HepG2 (cell line): ENCODE measurements around the gene CAMSAP3. TPM values are rescaled to one million over a fixed set of nuclear protein-coding genes. Genes with fewer than 3 reads are reported as not detected.

ENCODE experiments used
- BATF2 ChIP-seq: sonication (generic); formaldehyde crosslinking; IDR thresholded peaks from 2 replicates; pipeline ENCODE4 v1.8.0; 2022; ENCODE audit warnings: mild to moderate bottlenecking, missing genetic modification reagents, moderate library complexity
- HNF1A ChIP-seq, 2 experiments: sonication (generic) in 1 of 2; formaldehyde crosslinking in 1 of 2; IDR thresholded peaks; 2 replicates each; pipeline versions ENCODE4 v1.4.0 to v1.6.1; 2016 to 2020; ENCODE audit warnings: borderline replicate concordance in 1 of 2, low read depth in 1 of 2, mild to moderate bottlenecking in 1 of 2, missing genetic modification reagents in 1 of 2
- MED8 ChIP-seq: sonication (generic); formaldehyde crosslinking; IDR thresholded peaks from 2 replicates; pipeline ENCODE4 v1.8.1; 2023; ENCODE audit warnings: mild to moderate bottlenecking, missing genetic modification reagents; ENCODE audit not compliant: insufficient replicate concordance
- POLR2A ChIP-seq, 2 experiments: IDR thresholded peaks; 2 replicates each; pipeline ENCODE4 v1.6.1; 2011; ENCODE audit warnings: low read depth in 2 of 2, low read length in 2 of 2, mild to moderate bottlenecking in 1 of 2, moderate library complexity in 1 of 2; ENCODE audit not compliant: insufficient read depth in 1 of 2
- TFE3 ChIP-seq: IDR thresholded peaks from 2 replicates; pipeline ENCODE4 v1.6.1; 2016
- polyA plus RNA-seq, 8 experiments: library from polyadenylated mRNA; depleted of rRNA in 3 of 8; stranded (reverse) in 7 of 8; unstranded in 1 of 8; fragments of >200 nt; fragmentation: Illumina TruSeq in 4 of 8; extraction: Trizol in 4 of 8; gene quantifications; 2 replicates each; pipeline versions ENCODE4 v1.2.1 to v1.2.3, GENCODE V29; 2011 to 2016; ENCODE audit warnings: low read depth in 4 of 8, missing spikeins in 1 of 8, mixed read lengths in 1 of 8; ENCODE audit not compliant: insufficient read depth in 1 of 8
- total RNA-seq, 5 experiments: library from RNA; depleted of rRNA; stranded (reverse); fragments of >200 nt; fragmentation: Illumina TruSeq; extraction: Trizol; gene quantifications; 2 replicates each; pipeline ENCODE4 v1.2.3, GENCODE V29; 2016; ENCODE audit warnings: low read depth in 1 of 5
- TF ChIP-seq, protein P1 (sequence below): IDR thresholded peaks from 2 replicates; pipeline ENCODE4 v1.6.1; 2016; ENCODE audit warnings: low read depth, control low read depth
- TF ChIP-seq, protein P2 (sequence below): sonication (generic); formaldehyde crosslinking; conservative IDR thresholded peaks from 2 replicates; pipeline ENCODE4 v1.4.0; 2020; ENCODE audit warnings: missing genetic modification reagents
- TF ChIP-seq, protein P3 (sequence below): IDR thresholded peaks from 2 replicates; pipeline ENCODE4 v1.6.1; 2016
- TF ChIP-seq, protein P4 (sequence below), 2 experiments: sonication (generic) in 1 of 2; formaldehyde crosslinking in 1 of 2; IDR thresholded peaks; 2 replicates each; pipeline versions ENCODE4 v1.4.0 to v1.6.1; 2018 to 2020; ENCODE audit warnings: missing genetic modification reagents in 2 of 2, borderline replicate concordance in 1 of 2, low read depth in 1 of 2, mild to moderate bottlenecking in 1 of 2, missing biosample characterization in 1 of 2

CAMSAP3 gene
- total and polyA plus RNA-seq, 2 of the 13 experiments (the other 11 are each of a cell fraction or from before 2014, with no cell fraction given): 10.8 to 11.8 TPM

- TF ChIP-seq TFE3 (CRISPR knock-in tag) (no peak), HNF1A (IDR thresholded peaks at IDR 0.05; ENCODE audit: low read depth) (no peak), HNF1A (CRISPR knock-in tag; IDR thresholded peaks at IDR 0.05; ENCODE audit: borderline replicate concordance) (no peak), BATF2 (CRISPR knock-in tag) (no peak), POLR2A (IDR thresholded peaks at IDR 0.05; ENCODE audit: insufficient read depth in 1 of 2, low read depth in 2 of 2, low read length in 2 of 2) (peak; percentile 69 to 71), MED8 (CRISPR knock-in tag) (no peak)
- TF ChIP-seq, protein P1, sequence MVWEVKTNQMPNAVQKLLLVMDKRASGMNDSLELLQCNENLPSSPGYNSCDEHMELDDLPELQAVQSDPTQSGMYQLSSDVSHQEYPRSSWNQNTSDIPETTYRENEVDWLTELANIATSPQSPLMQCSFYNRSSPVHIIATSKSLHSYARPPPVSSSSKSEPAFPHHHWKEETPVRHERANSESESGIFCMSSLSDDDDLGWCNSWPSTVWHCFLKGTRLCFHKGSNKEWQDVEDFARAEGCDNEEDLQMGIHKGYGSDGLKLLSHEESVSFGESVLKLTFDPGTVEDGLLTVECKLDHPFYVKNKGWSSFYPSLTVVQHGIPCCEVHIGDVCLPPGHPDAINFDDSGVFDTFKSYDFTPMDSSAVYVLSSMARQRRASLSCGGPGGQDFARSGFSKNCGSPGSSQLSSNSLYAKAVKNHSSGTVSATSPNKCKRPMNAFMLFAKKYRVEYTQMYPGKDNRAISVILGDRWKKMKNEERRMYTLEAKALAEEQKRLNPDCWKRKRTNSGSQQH (CRISPR knock-in tag): peak; percentile 52; the same call in 1 of the 2 replicates
- TF ChIP-seq, protein P2, sequence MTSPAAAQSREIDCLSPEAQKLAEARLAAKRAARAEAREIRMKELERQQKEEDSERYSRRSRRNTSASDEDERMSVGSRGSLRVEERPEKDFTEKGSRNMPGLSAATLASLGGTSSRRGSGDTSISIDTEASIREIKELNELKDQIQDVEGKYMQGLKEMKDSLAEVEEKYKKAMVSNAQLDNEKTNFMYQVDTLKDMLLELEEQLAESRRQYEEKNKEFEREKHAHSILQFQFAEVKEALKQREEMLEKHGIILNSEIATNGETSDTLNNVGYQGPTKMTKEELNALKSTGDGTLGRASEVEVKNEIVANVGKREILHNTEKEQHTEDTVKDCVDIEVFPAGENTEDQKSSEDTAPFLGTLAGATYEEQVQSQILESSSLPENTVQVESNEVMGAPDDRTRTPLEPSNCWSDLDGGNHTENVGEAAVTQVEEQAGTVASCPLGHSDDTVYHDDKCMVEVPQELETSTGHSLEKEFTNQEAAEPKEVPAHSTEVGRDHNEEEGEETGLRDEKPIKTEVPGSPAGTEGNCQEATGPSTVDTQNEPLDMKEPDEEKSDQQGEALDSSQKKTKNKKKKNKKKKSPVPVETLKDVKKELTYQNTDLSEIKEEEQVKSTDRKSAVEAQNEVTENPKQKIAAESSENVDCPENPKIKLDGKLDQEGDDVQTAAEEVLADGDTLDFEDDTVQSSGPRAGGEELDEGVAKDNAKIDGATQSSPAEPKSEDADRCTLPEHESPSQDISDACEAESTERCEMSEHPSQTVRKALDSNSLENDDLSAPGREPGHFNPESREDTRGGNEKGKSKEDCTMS (CRISPR knock-in tag): no peak
- TF ChIP-seq, protein P3, sequence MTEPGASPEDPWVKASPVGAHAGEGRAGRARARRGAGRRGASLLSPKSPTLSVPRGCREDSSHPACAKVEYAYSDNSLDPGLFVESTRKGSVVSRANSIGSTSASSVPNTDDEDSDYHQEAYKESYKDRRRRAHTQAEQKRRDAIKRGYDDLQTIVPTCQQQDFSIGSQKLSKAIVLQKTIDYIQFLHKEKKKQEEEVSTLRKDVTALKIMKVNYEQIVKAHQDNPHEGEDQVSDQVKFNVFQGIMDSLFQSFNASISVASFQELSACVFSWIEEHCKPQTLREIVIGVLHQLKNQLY (CRISPR knock-in tag): no peak
- TF ChIP-seq, protein P4, sequence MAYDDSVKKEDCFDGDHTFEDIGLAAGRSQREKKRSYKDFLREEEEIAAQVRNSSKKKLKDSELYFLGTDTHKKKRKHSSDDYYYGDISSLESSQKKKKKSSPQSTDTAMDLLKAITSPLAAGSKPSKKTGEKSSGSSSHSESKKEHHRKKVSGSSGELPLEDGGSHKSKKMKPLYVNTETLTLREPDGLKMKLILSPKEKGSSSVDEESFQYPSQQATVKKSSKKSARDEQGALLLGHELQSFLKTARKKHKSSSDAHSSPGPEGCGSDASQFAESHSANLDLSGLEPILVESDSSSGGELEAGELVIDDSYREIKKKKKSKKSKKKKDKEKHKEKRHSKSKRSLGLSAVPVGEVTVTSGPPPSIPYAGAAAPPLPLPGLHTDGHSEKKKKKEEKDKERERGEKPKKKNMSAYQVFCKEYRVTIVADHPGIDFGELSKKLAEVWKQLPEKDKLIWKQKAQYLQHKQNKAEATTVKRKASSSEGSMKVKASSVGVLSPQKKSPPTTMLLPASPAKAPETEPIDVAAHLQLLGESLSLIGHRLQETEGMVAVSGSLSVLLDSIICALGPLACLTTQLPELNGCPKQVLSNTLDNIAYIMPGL (CRISPR knock-in tag; IDR thresholded peaks at IDR 0.05; ENCODE audit: borderline replicate concordance in 1 of 2, low read depth in 1 of 2): peak in 1 of 2 experiments; percentile 50; a peak in 1 of 4 replicates
Observed at GRCh38 chr19:7629347-7630054, 33.8 kb downstream of the CAMSAP3 start, which contains the start of the genes PET100 and XAB2 (continued).
